SJCRH30 (cell line): ENCODE measurements around the gene GOLGA6L10. TPM values are rescaled to one million over a fixed set of nuclear protein-coding genes. Genes with fewer than 3 reads are reported as not detected.
A peak's percentile ranks its signal among the peaks of the same experiment; 100 is the strongest.
"Not testable (repeated sequence)": the region's sequence is repeated elsewhere in the genome, so short reads cannot be mapped to it uniquely, and the experiment has no call there.

Source experiments
- DNase-seq, 2 experiments: peaks; one replicate each; pipeline ENCODE4 v3.0.0-alpha.2; 2015 to 2020
- H3K27ac ChIP-seq: fragments of 250-450 bp; sonication (Bioruptor Pico); 2 replicates; pipeline ENCODE4 v1.5.1; 2020; ENCODE audit warnings: mild to moderate bottlenecking, moderate library complexity
- H3K27me3 ChIP-seq: fragments of 250-450 bp; sonication (Bioruptor Pico); 2 replicates; pipeline ENCODE4 v1.5.1; 2020; ENCODE audit warnings: mild to moderate bottlenecking, moderate library complexity
- H3K36me3 ChIP-seq: fragments of 250-450 bp; sonication (Bioruptor Pico); 2 replicates; pipeline ENCODE4 v1.5.1; 2020; ENCODE audit warnings: mild to moderate bottlenecking, moderate library complexity
- H3K4me1 ChIP-seq: fragments of 250-450 bp; sonication (Bioruptor Pico); 2 replicates; pipeline ENCODE4 v1.5.1; 2020; ENCODE audit warnings: mild to moderate bottlenecking, moderate library complexity
- H3K4me3 ChIP-seq: fragments of 250-450 bp; sonication (Bioruptor Pico); 2 replicates; pipeline ENCODE4 v1.5.1; 2020; ENCODE audit warnings: mild to moderate bottlenecking, moderate library complexity
- H3K9me3 ChIP-seq: fragments of 250-450 bp; sonication (Bioruptor Pico); replicated peaks from 2 replicates; pipeline ENCODE4 v1.5.1; 2020; ENCODE audit warnings: mild to moderate bottlenecking, moderate library complexity
- total RNA-seq: library from RNA; depleted of rRNA; stranded (reverse); fragments of >200 nt; shearing (Covaris generic); gene quantifications from 2 replicates; pipeline ENCODE4 v1.2.3, GENCODE V29; 2014

Gene GOLGA6L10
- total RNA-seq, 1 experiment from 2014 or later = 0.10 TPM

- peak; percentile 34 to 36 for DNase-seq
- not testable (repeated sequence) for H3K27ac ChIP-seq, H3K4me1 ChIP-seq, H3K4me3 ChIP-seq, H3K36me3 ChIP-seq, H3K27me3 ChIP-seq, H3K9me3 ChIP-seq
Measured at GRCh38 chr15:82332711-82333602, 16.3 kb downstream of the GOLGA6L10 start.

GRCh38 chr15:82331576-82332304, 17.5 kb downstream of the GOLGA6L10 start:
- not testable (repeated sequence) for H3K27me3 ChIP-seq, H3K36me3 ChIP-seq, H3K4me3 ChIP-seq, H3K4me1 ChIP-seq, DNase-seq, H3K27ac ChIP-seq, H3K9me3 ChIP-seq

GRCh38 chr15:82330921-82331320, 18.4 kb downstream of the GOLGA6L10 start:
- H3K4me3 ChIP-seq, DNase-seq, H3K27me3 ChIP-seq, H3K27ac ChIP-seq, H3K4me1 ChIP-seq, H3K36me3 ChIP-seq, H3K9me3 ChIP-seq: not testable (repeated sequence)

GRCh38 chr15:82329039-82329438, 20.2 kb downstream of the GOLGA6L10 start:
- not testable (repeated sequence) for DNase-seq, H3K36me3 ChIP-seq, H3K27ac ChIP-seq, H3K4me3 ChIP-seq, H3K27me3 ChIP-seq, H3K4me1 ChIP-seq, H3K9me3 ChIP-seq

GRCh38 chr15:82327372-82327771, 21.9 kb downstream of the GOLGA6L10 start:
- H3K36me3 ChIP-seq, H3K27me3 ChIP-seq, H3K4me3 ChIP-seq, H3K27ac ChIP-seq, H3K4me1 ChIP-seq, H3K9me3 ChIP-seq, DNase-seq: not testable (repeated sequence)

GRCh38 chr15:82326896-82327295, 22.4 kb downstream of the GOLGA6L10 start:
- not testable (repeated sequence) for H3K27ac ChIP-seq, H3K4me3 ChIP-seq, H3K36me3 ChIP-seq, H3K4me1 ChIP-seq, H3K9me3 ChIP-seq, DNase-seq, H3K27me3 ChIP-seq

GRCh38 chr15:82325646-82326045, 23.6 kb downstream of the GOLGA6L10 start:
- not testable (repeated sequence) for H3K4me1 ChIP-seq, H3K4me3 ChIP-seq, H3K27ac ChIP-seq, H3K36me3 ChIP-seq, H3K27me3 ChIP-seq, DNase-seq, H3K9me3 ChIP-seq

- H3K4me3 ChIP-seq, DNase-seq, H3K36me3 ChIP-seq, H3K4me1 ChIP-seq, H3K9me3 ChIP-seq, H3K27ac ChIP-seq, H3K27me3 ChIP-seq: not testable (repeated sequence)
Measured at GRCh38 chr15:82324831-82325230, 24.4 kb downstream of the GOLGA6L10 start.

- not testable (repeated sequence) for H3K4me1 ChIP-seq, H3K36me3 ChIP-seq, H3K27ac ChIP-seq, DNase-seq, H3K4me3 ChIP-seq, H3K9me3 ChIP-seq, H3K27me3 ChIP-seq
Measured at GRCh38 chr15:82322488-82322887, 26.8 kb downstream of the GOLGA6L10 start.

- H3K27me3 ChIP-seq = not testable (repeated sequence)
Measured at GRCh38 chr15:82320861-82321260, 28.4 kb downstream of the GOLGA6L10 start.

GRCh38 chr15:82319522-82320278, 29.6 kb downstream of the GOLGA6L10 start:
- H3K4me3 ChIP-seq, H3K27me3 ChIP-seq, H3K36me3 ChIP-seq, DNase-seq, H3K9me3 ChIP-seq, H3K4me1 ChIP-seq, H3K27ac ChIP-seq: not testable (repeated sequence)

More at GRCh38 chr15:82320861-82321260, 28.4 kb downstream of the GOLGA6L10 start:
- H3K4me3 ChIP-seq, H3K9me3 ChIP-seq, H3K27ac ChIP-seq, H3K36me3 ChIP-seq, H3K4me1 ChIP-seq, DNase-seq: not testable (repeated sequence)

- H3K4me1 ChIP-seq = not testable (repeated sequence)
Measured at GRCh38 chr15:82318281-82318680, 31.0 kb downstream of the GOLGA6L10 start.

GRCh38 chr15:82317516-82317915, 31.8 kb downstream of the GOLGA6L10 start:
- H3K9me3 ChIP-seq, H3K4me3 ChIP-seq, H3K4me1 ChIP-seq, H3K36me3 ChIP-seq, H3K27me3 ChIP-seq, H3K27ac ChIP-seq, DNase-seq: not testable (repeated sequence)

More at GRCh38 chr15:82318281-82318680, 31.0 kb downstream of the GOLGA6L10 start:
- not testable (repeated sequence) for H3K9me3 ChIP-seq, H3K36me3 ChIP-seq, H3K27ac ChIP-seq, DNase-seq, H3K27me3 ChIP-seq, H3K4me3 ChIP-seq

GRCh38 chr15:82317091-82317489, 32.2 kb downstream of the GOLGA6L10 start:
- H3K27me3 ChIP-seq = no peaks in the 10 kb centered on the region
- no peak for DNase-seq
- no peak overlapping the region for H3K4me3 ChIP-seq
- no peaks in the 10 kb centered on the region for H3K9me3 ChIP-seq
- no peaks in the 10 kb centered on the region for H3K4me1 ChIP-seq
- H3K27ac ChIP-seq = no peak overlapping the region
- H3K36me3 ChIP-seq = no peaks in the 10 kb centered on the region
